ENCODE data around the gene GOSR1. TPM values are rescaled to one million over a fixed set of nuclear protein-coding genes. Genes with fewer than 3 reads are reported as not detected.

The GOSR1 gene
- total RNA-seq, 8 experiments from 2014 or later, result 25.7 to 57.7 (median 34.5) TPM

- no peak overlapping the region for H3K27ac ChIP-seq
- no peak overlapping the region for H3K4me3 ChIP-seq
- no peak for ATAC-seq (replicated peaks in 6 of 8)
- 54 to 88% (median 67%) methylated on average over 2 to 10 of the region's 10 CpGs for WGBS, 10 experiments
- H3K4me1 ChIP-seq (replicated peaks in 1 of 2), result peaks cover 5 to 6% of the 10 kb centered on the region in 2 donors
- in situ Hi-C loops (cut with MboI; ENCODE audit: low pct_unique_long_range_greater_than_20kb in 2 of 9, low sequenced_read_pairs in 9 of 9, unreplicated experiment in 9 of 9), result no loop called here
Observed at GRCh38 chr17:30472238-30472890, 4.8 kb upstream of the GOSR1 start.

- ATAC-seq (replicated peaks in 6 of 8), result no peak
- Histone ChIP-seq H3K27ac (no peak overlapping the region), H3K4me1 (replicated peaks in 1 of 2) (peaks cover 5 to 13% of the 10 kb centered on the region in 2 donors), H3K4me3 (no peak overlapping the region)
- 86 to 100% methylated on average over 1 to 2 of the region's 2 CpGs; no CpG with 5 or more reads in 8 of the 10 experiments for WGBS, 10 experiments
- in situ Hi-C loops (cut with MboI; ENCODE audit: low pct_unique_long_range_greater_than_20kb in 2 of 9, low sequenced_read_pairs in 9 of 9, unreplicated experiment in 9 of 9), result no loop called here
Observed at GRCh38 chr17:30475206-30475605, 2.0 kb upstream of the GOSR1 start.

GRCh38 chr17:30476726-30477082 is 504 bp upstream of the GOSR1 start:
- in situ Hi-C loops (cut with MboI; ENCODE audit: low pct_unique_long_range_greater_than_20kb in 2 of 9, low sequenced_read_pairs in 9 of 9, unreplicated experiment in 9 of 9), result no loop called here
- peaks cover 5 to 13% of the 10 kb centered on the region in 2 donors for H3K4me1 ChIP-seq (replicated peaks in 1 of 2)
- peak overlapping the region; percentile 88 to 99 (median 96) for H3K4me3 ChIP-seq
- peak overlapping the region in 1 of 2 donors; percentile 99 for H3K27ac ChIP-seq
- 0 to 63% (median 32%) methylated on average over 2 to 7 of the region's 7 CpGs for WGBS, 10 experiments
- ATAC-seq (replicated peaks in 6 of 8), result peak; percentile 18 to 58 (median 33)

GRCh38 chr17:30477774-30478115 is 537 bp downstream of the GOSR1 start:
- peak overlapping the region; percentile 88 to 99 (median 96) for H3K4me3 ChIP-seq
- H3K4me1 ChIP-seq (replicated peaks in 1 of 2), result peaks cover 5 to 13% of the 10 kb centered on the region in 2 donors
- in situ Hi-C loops (cut with MboI; ENCODE audit: low pct_unique_long_range_greater_than_20kb in 2 of 9, low sequenced_read_pairs in 9 of 9, unreplicated experiment in 9 of 9), result no loop called here
- peak overlapping the region; percentile 98 to 99 for H3K27ac ChIP-seq
- 0 to 2% (median 0%) methylated on average over 1 to 9 of the region's 9 CpGs; no CpG with 5 or more reads in 1 of the 10 experiments for WGBS, 10 experiments
- ATAC-seq (replicated peaks in 6 of 8), result peak in 4 of 8 experiments; percentile 10 to 62 (median 48)

DNA sequence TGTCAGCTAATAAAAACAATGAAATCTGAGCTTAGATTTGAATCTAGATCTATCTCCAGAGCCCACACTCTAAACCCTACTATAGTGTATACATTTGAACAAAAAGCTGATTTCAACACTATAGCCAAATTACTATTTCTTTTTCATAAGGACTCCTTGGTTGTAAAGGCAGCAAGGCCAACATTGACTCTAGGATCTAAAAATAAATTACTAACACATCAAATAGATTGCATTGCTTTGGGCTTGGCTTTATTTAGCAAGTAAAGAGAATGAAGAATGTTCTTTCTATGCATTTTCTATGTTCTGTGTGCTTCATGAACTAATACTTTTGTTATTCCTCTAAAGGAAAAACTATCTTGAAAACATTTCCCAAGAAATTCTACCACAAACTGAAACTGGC is 5.3 kb downstream of the GOSR1 start:
- H3K4me1 ChIP-seq (replicated peaks in 1 of 2), result peaks cover 0 to 7% of the 10 kb centered on the region in 2 donors
- in situ Hi-C loops (cut with MboI; ENCODE audit: low pct_unique_long_range_greater_than_20kb in 2 of 9, low sequenced_read_pairs in 9 of 9, unreplicated experiment in 9 of 9), result no loop called here
- ATAC-seq (replicated peaks in 6 of 8), result no peak

DNA sequence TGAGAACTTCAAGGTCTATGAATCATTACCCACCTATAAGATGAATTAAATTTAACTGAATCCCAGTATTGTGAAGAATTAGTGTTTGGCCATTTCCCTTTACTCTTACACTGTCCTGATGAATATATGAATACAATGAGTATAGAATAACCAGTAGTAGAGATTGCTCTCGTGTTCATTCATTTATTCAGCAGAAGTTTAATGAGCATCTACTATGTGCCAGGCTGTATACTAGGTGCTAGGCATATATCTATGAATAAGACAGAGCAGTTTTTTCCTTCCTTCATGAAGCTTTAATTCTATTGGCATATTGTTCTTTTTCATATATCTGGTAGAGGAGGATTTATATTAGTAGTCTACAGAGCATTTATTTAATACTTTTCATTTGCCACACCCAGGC is 6.0 kb downstream of the GOSR1 start:
- WGBS, 10 experiments, result 71 to 100% (median 100%) methylated on average over 1 of the region's 1 CpG; no CpG with 5 or more reads in 1 of the 10 experiments
- Histone ChIP-seq H3K27ac (no peak overlapping the region), H3K4me3 (no peak overlapping the region), H3K4me1 (replicated peaks in 1 of 2) (peaks cover 0 to 4% of the 10 kb centered on the region in 2 donors)
- ATAC-seq (replicated peaks in 6 of 8), result no peak
- in situ Hi-C loops (cut with MboI; ENCODE audit: low pct_unique_long_range_greater_than_20kb in 2 of 9, low sequenced_read_pairs in 9 of 9, unreplicated experiment in 9 of 9), result no loop called here

More for the DNA sequence above, 5.3 kb downstream of the GOSR1 start:
- H3K4me3 ChIP-seq, result no peak overlapping the region
- H3K27ac ChIP-seq, result no peak overlapping the region

- in situ Hi-C loops (cut with MboI; ENCODE audit: low pct_unique_long_range_greater_than_20kb in 2 of 9, low sequenced_read_pairs in 9 of 9, unreplicated experiment in 9 of 9), result no loop called here
- peak in 1 of 8 experiments; percentile 69 for ATAC-seq (replicated peaks in 6 of 8)
- WGBS, 10 experiments, result 0 to 100% (median 89%) methylated on average over 1 to 2 of the region's 2 CpGs
- Histone ChIP-seq H3K4me3 (no peak overlapping the region), H3K27ac (no peak overlapping the region), H3K4me1 (replicated peaks in 1 of 2) (no peaks in the 10 kb centered on the region)
Observed at GRCh38 chr17:30493780-30494179, 16.6 kb downstream of the GOSR1 start.

GRCh38 chr17:30495586-30495985 is 18.4 kb downstream of the GOSR1 start:
- no peak overlapping the region for H3K4me3 ChIP-seq
- H3K4me1 ChIP-seq (replicated peaks in 1 of 2), result no peaks in the 10 kb centered on the region
- no peak overlapping the region for H3K27ac ChIP-seq
- in situ Hi-C loops (cut with MboI; ENCODE audit: low pct_unique_long_range_greater_than_20kb in 2 of 9, low sequenced_read_pairs in 9 of 9, unreplicated experiment in 9 of 9), result no loop called here
- ATAC-seq (replicated peaks in 6 of 8), result no peak

GRCh38 chr17:30503558-30503957 is 26.4 kb downstream of the GOSR1 start:
- no peak for ATAC-seq (replicated peaks in 6 of 8)
- in situ Hi-C loops (cut with MboI; ENCODE audit: low pct_unique_long_range_greater_than_20kb in 2 of 9, low sequenced_read_pairs in 9 of 9, unreplicated experiment in 9 of 9), result no loop called here
- WGBS, 10 experiments, result 58 to 100% (median 93%) methylated on average over 1 to 4 of the region's 4 CpGs; no CpG with 5 or more reads in 1 of the 10 experiments

DNA sequence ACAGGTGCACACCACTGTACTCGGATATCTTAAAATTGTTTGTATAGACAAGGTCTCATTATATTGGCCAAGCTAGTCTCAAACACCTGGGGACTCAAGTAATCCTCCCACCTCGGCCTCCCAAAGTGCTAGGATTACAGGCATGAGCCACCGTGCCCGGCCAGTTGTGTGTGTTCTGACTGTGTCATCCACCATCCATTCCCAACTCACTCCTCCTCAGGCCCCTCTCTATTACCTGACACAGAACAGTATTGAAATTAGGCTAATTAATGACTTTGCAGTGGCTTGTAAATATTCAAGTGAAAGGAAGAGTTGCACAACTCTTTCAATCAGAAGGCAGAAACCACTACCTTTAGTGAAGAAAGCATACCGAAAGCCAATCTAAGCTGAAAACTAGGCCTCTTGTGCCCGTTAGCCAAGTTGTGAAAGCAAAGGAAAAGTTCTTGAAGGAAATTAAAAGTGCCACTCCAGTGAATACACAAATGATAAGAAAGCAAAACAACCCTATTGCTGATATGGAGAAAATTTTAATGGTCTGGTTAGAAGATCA is 28.7 kb downstream of the GOSR1 start:
- H3K4me3 ChIP-seq, result no peak overlapping the region
- no peak overlapping the region for H3K27ac ChIP-seq
- 83 to 100% (median 97%) methylated on average over 1 to 5 of the region's 6 CpGs; no CpG with 5 or more reads in 3 of the 10 experiments for WGBS, 10 experiments
- in situ Hi-C loops (cut with MboI; ENCODE audit: low pct_unique_long_range_greater_than_20kb in 2 of 9, low sequenced_read_pairs in 9 of 9, unreplicated experiment in 9 of 9), result no loop called here
- no peaks in the 10 kb centered on the region for H3K4me1 ChIP-seq (replicated peaks in 1 of 2)
- no peak for ATAC-seq (replicated peaks in 6 of 8)

More at GRCh38 chr17:30503558-30503957, 26.4 kb downstream of the GOSR1 start:
- Histone ChIP-seq H3K4me3 (no peak overlapping the region), H3K4me1 (replicated peaks in 1 of 2) (no peaks in the 10 kb centered on the region), H3K27ac (no peak overlapping the region)

DNA sequence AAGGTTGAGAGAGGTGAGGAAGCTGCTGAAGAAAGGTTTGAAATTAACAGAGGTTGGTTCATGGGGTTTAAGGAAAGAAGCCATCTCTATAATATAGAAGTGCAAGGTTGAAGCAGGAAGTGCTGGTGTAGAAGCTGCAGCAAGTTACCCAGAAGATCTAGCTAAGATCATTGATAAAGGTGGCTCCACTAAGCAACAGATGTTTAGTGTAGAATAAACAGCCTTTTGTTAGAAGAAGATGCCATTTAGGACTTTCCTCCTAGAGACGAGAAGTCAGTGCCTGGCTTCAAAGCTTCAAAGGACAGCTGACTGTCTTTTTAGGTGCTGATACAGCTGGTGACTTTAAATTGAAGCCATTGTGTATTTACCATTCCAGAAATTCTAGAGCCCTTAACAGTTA is 29.3 kb downstream of the GOSR1 start:
- no peak for ATAC-seq (replicated peaks in 6 of 8)
- Histone ChIP-seq H3K4me1 (replicated peaks in 1 of 2) (no peaks in the 10 kb centered on the region), H3K27ac (no peak overlapping the region), H3K4me3 (no peak overlapping the region)
- 43 to 88% (median 55%) methylated on average over 1 of the region's 1 CpG; no CpG with 5 or more reads in 6 of the 10 experiments for WGBS, 10 experiments
- in situ Hi-C loops (cut with MboI; ENCODE audit: low pct_unique_long_range_greater_than_20kb in 2 of 9, low sequenced_read_pairs in 9 of 9, unreplicated experiment in 9 of 9), result no loop called here

- in situ Hi-C loops (cut with MboI; ENCODE audit: low pct_unique_long_range_greater_than_20kb in 2 of 9, low sequenced_read_pairs in 9 of 9, unreplicated experiment in 9 of 9), result no loop called here
Observed at GRCh38 chr17:30513346-30513745, 36.1 kb downstream of the GOSR1 start.

DNA sequence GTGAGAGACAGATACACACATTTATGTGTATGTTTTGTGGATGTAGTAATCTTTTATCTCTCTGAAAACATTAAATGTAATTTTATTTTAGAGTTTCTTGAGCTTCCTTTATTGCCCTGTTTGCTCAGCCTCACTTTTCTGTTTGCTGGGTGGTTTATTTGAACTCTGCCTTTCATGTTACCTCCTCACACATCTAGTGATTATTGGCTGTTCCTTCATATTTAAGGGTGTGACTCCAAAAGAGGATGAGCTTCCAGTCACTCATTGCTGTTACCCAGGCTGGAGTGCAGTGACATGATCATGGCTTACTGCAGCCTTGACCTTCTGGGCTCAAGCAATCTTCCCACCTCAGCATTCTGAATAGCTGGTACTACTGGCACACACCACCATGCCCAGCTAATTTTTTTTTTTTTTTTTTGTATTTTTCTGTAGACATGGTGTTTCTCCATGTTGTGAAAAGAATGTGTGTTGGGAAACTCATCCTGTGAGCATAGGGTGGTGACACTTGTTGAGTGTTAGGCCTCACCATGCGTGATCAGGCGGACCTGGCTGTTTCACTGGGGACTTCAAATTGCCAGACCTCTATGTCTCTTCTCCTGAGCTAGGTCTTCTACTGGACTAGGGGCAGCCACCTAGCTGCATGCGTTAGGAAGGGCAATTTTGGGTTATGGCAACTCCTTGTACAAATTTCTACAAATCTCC is 37.8 kb downstream of the GOSR1 start:
- Histone ChIP-seq H3K4me3 (no peak overlapping the region), H3K4me1 (replicated peaks in 1 of 2) (no peaks in the 10 kb centered on the region), H3K27ac (no peak overlapping the region)
- ATAC-seq (replicated peaks in 6 of 8), result no peak
- in situ Hi-C loops (cut with MboI; ENCODE audit: low pct_unique_long_range_greater_than_20kb in 2 of 9, low sequenced_read_pairs in 9 of 9, unreplicated experiment in 9 of 9), result no loop called here
- 81 to 100% (median 97%) methylated on average over 1 to 3 of the region's 3 CpGs; no CpG with 5 or more reads in 4 of the 10 experiments for WGBS, 10 experiments

More at GRCh38 chr17:30513346-30513745, 36.1 kb downstream of the GOSR1 start:
- no peak overlapping the region for H3K27ac ChIP-seq
- WGBS, 10 experiments, result 86 to 100% (median 100%) methylated on average over 1 of the region's 1 CpG; no CpG with 5 or more reads in 7 of the 10 experiments
- peak in 1 of 8 experiments; percentile 32 for ATAC-seq (replicated peaks in 6 of 8)
- no peaks in the 10 kb centered on the region for H3K4me1 ChIP-seq (replicated peaks in 1 of 2)
- H3K4me3 ChIP-seq, result no peak overlapping the region
